ENCODE results near the gene RARG. TPM values are rescaled to one million over a fixed set of nuclear protein-coding genes. Genes with fewer than 3 reads are reported as not detected.
A peak's percentile ranks its signal among the peaks of the same experiment; 100 is the strongest.
"Not testable (repeated sequence)": the region's sequence is repeated elsewhere in the genome, so short reads cannot be mapped to it uniquely, and the experiment has no call there.

RARG gene
- total RNA-seq, 1 donor, result 6.6 TPM

DNA sequence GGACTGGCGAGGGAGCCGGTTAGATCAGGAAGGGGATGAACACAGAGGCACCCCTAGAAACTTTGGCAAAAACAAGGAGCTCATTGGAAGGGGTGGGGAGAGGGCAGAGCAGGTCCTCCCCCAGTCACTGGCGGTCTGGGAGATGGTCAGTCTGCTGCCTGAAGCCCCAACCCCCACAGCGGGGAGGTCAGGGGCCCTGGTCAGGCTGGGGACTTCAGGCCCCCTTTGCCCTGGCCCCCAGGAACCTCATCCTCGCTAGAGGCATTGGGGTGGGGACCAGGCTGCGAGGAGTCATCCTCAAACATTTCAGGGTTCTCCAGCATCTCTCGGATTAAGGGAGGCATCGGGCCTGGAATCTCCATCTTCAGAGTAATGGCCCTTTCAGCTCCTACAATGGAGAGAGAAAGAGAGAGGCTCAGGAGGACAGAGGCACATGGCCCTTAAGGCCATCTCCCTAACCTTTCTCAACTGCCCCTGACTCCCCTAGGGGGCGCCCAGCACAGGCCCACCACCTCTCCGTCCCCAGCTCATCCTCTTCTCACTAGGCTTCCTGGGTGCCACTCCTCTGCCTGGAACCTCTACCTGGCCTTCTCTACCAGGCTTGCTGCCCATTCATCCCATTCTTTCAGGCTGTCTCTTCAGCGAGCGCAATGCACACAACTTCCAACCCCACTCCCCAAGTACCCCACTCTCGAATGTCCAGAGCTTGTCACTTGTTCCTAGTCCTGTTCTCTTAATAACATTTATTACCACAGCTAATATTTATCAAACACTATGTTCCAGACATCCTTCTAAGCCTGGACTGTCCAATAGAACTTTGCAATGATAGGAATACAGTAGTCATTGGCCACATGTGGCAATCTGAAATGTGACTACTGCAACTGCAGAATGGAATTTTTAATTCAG lies 20.3 kb downstream of the RARG start:
- Histone ChIP-seq H3K27me3 (ENCODE audit: insufficient read depth, low read length) (no peaks in the 10 kb centered on the region), H3K9me3 (ENCODE audit: low read depth, low read length) (no peaks in the 10 kb centered on the region), H3K4me3 (ENCODE audit: low read length) (no peak overlapping the region), H3K4me1 (ENCODE audit: insufficient read depth, low read length) (peaks cover 58% of the 10 kb centered on the region)

DNA sequence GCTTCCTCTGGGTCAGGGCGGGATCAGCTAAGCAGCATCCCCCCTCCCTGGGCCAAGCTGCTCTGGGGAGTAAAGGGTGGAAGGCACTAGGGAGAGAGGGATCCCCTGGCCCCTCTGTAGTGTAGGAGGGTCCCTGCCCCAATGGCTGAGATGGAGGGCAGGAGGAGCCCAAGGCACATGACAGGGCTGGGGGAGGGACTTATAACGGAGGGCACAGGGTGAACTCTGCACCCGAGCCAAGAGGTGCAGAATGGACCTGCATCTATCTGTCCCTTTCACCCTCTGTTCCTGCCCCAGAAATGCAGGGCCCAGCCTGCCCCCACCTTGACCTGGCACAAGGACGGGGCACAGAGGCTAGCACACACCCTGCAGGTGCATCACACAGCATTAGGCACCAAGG lies 21.2 kb downstream of the RARG start:
- H3K4me1 ChIP-seq (ENCODE audit: insufficient read depth, low read length), result peaks cover 58% of the 10 kb centered on the region

DNA sequence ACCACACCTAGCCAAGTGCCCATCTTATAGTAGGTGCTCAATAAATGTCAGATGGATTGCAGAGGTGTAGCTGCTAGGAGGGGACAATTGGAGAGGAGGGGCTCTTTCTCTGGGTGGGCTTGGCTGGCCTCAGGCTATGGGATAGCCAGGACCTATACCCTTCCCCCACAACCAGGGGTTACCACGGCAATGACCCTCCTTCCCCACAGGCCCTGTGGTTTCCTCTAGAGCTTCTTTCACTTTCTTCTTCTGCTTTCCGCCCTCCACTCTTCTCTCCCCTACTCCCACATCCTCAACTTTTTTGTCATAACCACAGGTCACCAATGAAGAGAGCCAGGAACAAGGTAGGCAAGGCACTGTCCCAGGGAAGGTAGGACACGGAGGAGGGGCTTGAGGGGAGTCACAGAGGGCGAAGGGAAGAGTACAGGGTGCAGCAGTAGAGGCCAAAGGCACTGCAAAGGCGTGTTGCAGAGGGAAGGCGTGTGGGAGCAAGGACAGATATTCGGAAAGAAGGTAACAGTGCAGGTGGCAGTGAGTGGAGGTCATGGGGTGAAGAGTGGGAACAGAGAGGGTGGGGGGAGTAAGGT lies 23.0 kb downstream of the RARG start:
- Histone ChIP-seq H3K4me1 (ENCODE audit: insufficient read depth, low read length) (peaks cover 73% of the 10 kb centered on the region), H3K9me3 (ENCODE audit: low read depth, low read length) (no peaks in the 10 kb centered on the region), H3K27me3 (ENCODE audit: insufficient read depth, low read length) (no peaks in the 10 kb centered on the region), H3K4me3 (ENCODE audit: low read length) (peak overlapping the region; percentile 42)

More for the DNA sequence above, 21.2 kb downstream of the RARG start:
- Histone ChIP-seq H3K4me3 (ENCODE audit: low read length) (no peak overlapping the region), H3K9me3 (ENCODE audit: low read depth, low read length) (no peaks in the 10 kb centered on the region), H3K27me3 (ENCODE audit: insufficient read depth, low read length) (no peaks in the 10 kb centered on the region)

DNA sequence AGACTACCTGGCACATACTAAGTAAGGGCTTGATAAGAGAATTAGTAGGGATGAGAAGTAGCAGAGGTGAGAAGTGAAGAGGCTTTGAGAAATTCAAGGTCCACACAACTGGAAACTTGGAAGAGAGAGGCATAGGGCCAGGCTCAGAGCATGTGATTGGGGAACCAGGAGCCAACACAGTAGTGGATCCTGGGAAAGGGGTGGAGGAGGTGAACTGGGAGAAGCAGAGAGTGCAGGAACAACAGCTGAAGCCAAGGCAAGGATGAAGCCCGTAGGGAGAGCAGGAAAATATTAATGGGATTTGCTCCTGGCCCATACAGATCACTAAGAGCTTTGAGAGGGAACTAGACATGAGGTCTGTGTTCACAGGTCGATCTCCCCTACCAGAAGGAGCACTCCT lies 23.6 kb downstream of the RARG start:
- Histone ChIP-seq H3K9me3 (ENCODE audit: low read depth, low read length) (no peaks in the 10 kb centered on the region), H3K4me1 (ENCODE audit: insufficient read depth, low read length) (peaks cover 75% of the 10 kb centered on the region), H3K4me3 (ENCODE audit: low read length) (no peak overlapping the region), H3K27me3 (ENCODE audit: insufficient read depth, low read length) (no peaks in the 10 kb centered on the region)

DNA sequence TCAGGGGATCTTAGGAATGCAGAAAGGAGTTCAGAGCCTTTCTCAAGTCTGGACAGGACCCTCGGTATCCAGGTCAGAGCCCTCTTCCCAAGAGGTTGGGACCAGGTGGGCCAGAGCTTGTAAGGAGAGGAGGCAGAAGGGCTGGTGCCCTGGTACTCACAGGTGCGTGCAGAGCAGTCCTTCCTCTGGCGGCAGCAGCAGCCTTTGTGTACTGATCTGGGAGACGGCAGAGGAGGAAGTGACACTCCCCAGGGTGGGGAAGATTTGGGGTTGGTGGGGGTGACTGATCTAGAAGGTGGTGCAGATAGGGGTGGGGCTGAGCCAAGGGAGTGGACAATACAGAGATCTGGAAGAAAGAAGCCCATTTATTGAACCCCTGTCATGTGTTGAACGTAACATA lies 25.0 kb downstream of the RARG start, which contains the start of gene ITGB7:
ITGB7 (minus strand) TSS at position 210 of the 400 bp plus-strand sequence. CDS start 6,808 bp downstream, outside the sequence.
- no peaks in the 10 kb centered on the region for H3K27me3 ChIP-seq (ENCODE audit: insufficient read depth, low read length)
- peak within 1 kb of the TSS; percentile 54 for H3K4me3 ChIP-seq (ENCODE audit: low read length)
- no peaks in the 10 kb centered on the region for H3K9me3 ChIP-seq (ENCODE audit: low read depth, low read length)
- H3K4me1 ChIP-seq (ENCODE audit: insufficient read depth, low read length), result peaks cover 82% of the 10 kb centered on the region

DNA sequence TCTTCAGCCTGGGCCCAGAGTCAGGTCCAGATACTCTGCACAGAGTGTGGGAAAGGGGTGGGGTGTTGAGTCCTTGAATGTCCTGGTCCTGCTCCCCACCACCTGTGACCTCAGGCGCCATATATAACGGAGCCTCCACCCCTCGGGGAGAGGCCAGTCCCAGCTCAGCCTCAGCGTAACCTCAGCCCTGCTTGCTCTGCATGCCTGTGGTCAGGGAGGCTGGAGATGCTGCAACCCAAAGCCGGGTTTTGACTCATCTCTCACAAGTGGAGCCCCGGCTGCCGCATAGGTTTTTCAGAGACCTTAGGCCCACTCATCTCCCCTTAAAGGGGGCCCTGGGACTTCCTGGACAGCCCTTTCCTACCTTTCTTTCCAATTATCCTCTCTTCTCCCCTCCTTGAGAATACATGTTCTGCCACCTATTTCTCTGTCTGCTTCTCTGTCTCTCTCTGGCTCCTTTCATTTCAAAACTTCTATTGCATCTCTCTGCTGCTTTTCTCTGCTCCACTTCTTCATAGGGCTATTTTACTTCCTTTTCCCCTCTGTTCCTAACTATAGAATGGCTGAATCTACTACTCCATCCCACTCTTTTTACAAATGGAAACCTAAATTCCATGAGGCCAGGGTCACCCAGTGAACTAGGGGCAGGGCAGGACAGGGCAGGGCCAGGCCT lies 26.1 kb downstream of the RARG start:
- Histone ChIP-seq H3K4me3 (ENCODE audit: low read length) (peak overlapping the region; percentile 54), H3K9me3 (ENCODE audit: low read depth, low read length) (no peaks in the 10 kb centered on the region), H3K4me1 (ENCODE audit: insufficient read depth, low read length) (peaks cover 93% of the 10 kb centered on the region), H3K27me3 (ENCODE audit: insufficient read depth, low read length) (no peaks in the 10 kb centered on the region)

DNA sequence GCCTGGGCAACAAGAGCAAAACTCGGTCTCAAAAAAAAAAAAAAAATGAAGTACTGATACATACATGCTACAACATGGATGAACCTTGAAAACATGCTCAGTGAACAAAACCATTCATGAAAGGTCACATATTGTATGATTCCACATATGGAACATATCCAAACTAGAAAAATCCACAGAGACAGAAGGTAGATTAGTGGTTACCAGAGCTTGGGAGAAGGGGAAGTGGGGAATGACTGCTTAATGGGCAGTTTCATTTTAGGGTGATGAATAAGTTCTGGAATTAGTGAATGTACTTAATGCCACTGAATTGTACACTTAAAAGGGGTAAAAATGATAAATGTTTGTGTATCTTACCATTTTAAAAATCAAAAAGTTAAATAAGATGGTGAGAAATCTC lies 27.7 kb downstream of the RARG start:
- H3K9me3 ChIP-seq (ENCODE audit: low read depth, low read length), result no peaks in the 10 kb centered on the region
- H3K27me3 ChIP-seq (ENCODE audit: insufficient read depth, low read length), result no peaks in the 10 kb centered on the region
- no peak overlapping the region for H3K4me3 ChIP-seq (ENCODE audit: low read length)
- peaks cover 95% of the 10 kb centered on the region for H3K4me1 ChIP-seq (ENCODE audit: insufficient read depth, low read length)

DNA sequence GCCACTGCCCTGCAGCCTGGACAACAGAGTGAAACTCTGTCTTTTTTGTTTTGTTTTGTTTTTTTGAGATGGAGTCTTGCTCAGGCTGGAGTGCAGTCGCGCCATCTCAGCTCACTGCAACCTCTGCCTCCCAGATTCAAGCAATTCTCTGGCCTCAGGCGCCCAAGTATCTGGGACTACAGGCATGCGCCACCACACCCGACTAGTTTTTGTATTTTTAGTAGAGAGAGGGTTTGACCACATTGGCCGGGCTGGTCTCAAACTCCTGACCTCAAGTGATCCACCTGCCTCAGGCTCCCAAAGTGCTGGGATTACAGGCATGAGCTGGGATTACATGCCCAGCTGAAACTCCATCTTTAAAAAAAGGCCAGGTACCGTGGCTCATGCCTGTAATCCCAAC lies 29.7 kb downstream of the RARG start:
- not testable (repeated sequence) for H3K27me3 ChIP-seq (ENCODE audit: insufficient read depth, low read length); H3K4me3 ChIP-seq (ENCODE audit: low read length); H3K9me3 ChIP-seq (ENCODE audit: low read depth, low read length)
- peaks cover 94% of the 10 kb centered on the region for H3K4me1 ChIP-seq (ENCODE audit: insufficient read depth, low read length)

DNA sequence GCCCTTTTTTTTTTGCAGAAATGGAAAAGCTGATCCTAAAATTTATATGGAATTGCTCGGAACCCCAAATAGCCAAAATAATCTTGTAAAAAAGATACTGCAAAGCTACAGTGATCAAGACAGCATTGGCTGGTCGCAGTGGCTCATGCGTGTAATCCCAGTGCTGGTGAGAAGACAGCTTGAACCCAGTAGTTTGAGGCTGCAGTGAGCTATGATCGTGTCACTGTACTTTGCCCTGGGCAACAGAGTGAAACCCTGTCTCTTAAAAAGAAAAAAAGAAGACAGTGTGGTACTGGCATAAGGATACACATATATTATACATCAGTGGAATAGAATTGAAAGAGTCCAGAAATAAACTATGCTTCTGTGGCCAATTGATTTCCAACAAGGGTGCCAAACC lies 30.4 kb downstream of the RARG start:
- Histone ChIP-seq H3K4me3 (ENCODE audit: low read length) (no peak overlapping the region), H3K4me1 (ENCODE audit: insufficient read depth, low read length) (peaks cover 91% of the 10 kb centered on the region), H3K27me3 (ENCODE audit: insufficient read depth, low read length) (no peaks in the 10 kb centered on the region), H3K9me3 (ENCODE audit: low read depth, low read length) (no peaks in the 10 kb centered on the region)

DNA sequence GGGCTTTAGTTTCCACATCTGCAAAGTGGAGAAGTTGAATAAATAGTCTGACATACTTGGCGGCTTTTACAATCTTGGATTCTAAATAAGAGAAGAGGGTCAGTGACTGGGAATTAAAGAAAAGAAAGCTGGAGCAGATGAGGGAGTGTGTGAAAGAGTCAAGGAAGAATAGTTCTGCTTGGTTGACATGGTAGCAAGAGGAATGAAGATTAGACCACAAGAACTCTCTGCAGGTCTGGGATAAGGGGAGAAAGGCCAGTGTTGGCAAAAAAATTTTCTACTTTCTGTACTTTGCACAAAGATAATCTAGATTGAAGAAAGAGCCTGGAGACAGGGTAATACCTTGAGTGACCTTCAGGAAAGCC lies 30.9 kb downstream of the RARG start:
- Histone ChIP-seq H3K27me3 (ENCODE audit: insufficient read depth, low read length) (no peaks in the 10 kb centered on the region), H3K9me3 (ENCODE audit: low read depth, low read length) (no peaks in the 10 kb centered on the region), H3K4me1 (ENCODE audit: insufficient read depth, low read length) (peaks cover 86% of the 10 kb centered on the region), H3K4me3 (ENCODE audit: low read length) (no peak overlapping the region)

DNA sequence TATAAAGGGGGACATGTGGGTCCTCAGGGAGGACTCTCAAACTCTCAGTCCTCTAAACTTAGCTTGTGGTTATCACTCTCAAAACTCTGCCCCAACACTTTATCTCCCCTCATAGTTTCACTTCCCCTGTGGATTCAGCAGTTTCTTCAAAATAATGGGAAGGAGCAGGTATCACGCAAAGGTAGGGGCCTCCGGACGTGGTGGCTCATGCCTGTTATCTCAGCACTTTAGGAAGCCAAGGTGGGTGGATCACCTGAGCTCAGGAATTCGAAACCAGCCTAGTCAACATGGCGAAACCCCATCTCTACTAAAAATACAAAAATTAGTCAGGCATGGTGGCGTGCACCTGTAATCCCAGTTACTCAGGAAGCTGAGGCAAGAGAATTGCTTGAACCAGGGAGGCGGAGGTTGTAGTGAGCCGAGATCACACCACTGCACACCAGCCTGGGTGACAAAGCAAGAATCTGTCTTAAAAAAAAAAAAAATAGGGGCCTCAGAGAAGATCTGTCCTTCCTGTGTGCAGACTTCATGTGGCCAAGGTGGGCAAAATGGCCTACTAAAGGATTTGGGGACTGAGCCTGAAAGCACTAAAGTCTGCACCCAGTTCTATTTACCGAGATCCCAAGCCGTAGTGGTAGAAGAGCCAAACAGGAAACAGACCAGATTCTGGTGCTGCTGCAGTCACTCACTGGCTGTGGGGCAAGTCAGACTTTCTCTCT lies 31.4 kb downstream of the RARG start:
- Histone ChIP-seq H3K9me3 (ENCODE audit: low read depth, low read length) (no peaks in the 10 kb centered on the region), H3K4me1 (ENCODE audit: insufficient read depth, low read length) (peaks cover 81% of the 10 kb centered on the region), H3K4me3 (ENCODE audit: low read length) (no peak overlapping the region), H3K27me3 (ENCODE audit: insufficient read depth, low read length) (no peaks in the 10 kb centered on the region)

DNA sequence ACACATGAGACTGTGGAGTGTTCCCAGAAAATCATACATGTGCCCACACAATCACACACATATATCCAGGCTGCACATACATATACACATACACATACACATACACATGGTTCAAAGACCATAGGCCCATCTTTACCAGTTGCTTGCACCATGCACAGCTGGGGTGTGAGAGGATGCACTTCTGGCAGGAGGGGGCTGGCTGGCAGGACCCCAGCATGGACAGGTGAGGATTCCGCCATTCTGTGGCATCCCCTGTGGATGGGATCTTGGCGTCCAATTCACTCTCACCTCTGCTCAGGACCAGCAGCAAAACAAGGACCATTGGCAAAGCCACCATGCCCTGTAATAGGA lies 31.9 kb downstream of the RARG start:
- no peaks in the 10 kb centered on the region for H3K9me3 ChIP-seq (ENCODE audit: low read depth, low read length)
- no peaks in the 10 kb centered on the region for H3K27me3 ChIP-seq (ENCODE audit: insufficient read depth, low read length)
- no peak overlapping the region for H3K4me3 ChIP-seq (ENCODE audit: low read length)
- peaks cover 75% of the 10 kb centered on the region for H3K4me1 ChIP-seq (ENCODE audit: insufficient read depth, low read length)

DNA sequence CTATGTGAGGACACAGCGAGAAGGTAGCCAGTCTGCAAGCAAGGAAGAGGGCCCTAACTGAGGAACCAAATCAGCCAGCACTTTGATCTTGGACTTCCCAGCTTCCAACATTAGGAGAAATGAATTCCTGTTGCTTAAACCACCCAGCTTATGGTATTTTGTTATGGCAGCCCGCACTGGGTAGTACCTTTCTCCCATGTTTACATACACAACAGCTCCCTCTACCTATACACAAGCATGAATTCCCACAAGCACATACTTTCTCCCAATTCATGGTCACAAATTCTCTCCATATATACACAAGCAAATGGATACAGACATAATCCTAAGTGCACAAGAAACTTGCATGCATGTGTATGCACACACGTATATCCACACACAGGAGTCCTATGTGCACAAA lies 32.3 kb downstream of the RARG start:
- H3K9me3 ChIP-seq (ENCODE audit: low read depth, low read length), result no peaks in the 10 kb centered on the region
- H3K4me1 ChIP-seq (ENCODE audit: insufficient read depth, low read length), result peaks cover 71% of the 10 kb centered on the region
- H3K4me3 ChIP-seq (ENCODE audit: low read length), result no peak overlapping the region
- no peaks in the 10 kb centered on the region for H3K27me3 ChIP-seq (ENCODE audit: insufficient read depth, low read length)

DNA sequence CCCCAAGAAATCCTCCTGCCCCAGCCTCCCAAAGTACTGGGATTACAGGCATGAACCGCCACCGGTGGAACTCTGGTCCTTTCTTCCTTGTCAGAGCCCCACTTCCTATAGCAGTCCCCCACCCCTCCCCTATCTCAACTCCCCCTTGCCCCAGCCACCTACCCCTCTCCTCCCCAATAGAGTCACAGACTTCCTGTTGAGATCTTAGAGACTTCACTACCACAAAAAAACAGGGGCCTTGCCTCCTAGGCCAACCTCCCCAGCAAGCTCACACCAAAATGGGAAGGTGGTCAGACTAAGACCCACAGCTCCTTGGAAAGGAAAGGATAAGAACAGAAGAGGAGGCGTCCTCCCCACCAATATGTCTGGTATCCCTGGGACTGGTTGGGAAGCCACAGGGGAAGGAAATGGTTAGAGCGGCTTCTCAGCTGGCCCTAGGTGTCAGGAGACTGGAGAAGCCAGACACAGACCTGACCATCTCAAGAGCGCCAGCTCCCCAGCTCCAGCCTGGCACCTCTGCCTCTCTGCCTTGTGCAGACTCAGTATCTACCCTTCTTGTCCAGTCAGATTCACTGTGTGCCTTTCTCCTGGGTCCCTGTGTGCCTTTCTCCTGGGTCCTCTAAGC lies 33.4 kb downstream of the RARG start:
- Histone ChIP-seq H3K4me1 (ENCODE audit: insufficient read depth, low read length) (peaks cover 60% of the 10 kb centered on the region), H3K27me3 (ENCODE audit: insufficient read depth, low read length) (no peaks in the 10 kb centered on the region), H3K4me3 (ENCODE audit: low read length) (no peak overlapping the region), H3K9me3 (ENCODE audit: low read depth, low read length) (no peaks in the 10 kb centered on the region)
